ENCODE results near the gene MED27. TPM values are rescaled to one million over a fixed set of nuclear protein-coding genes. Genes with fewer than 3 reads are reported as not detected.

MED27 gene
- polyA plus RNA-seq, 1 experiment: 36.9 TPM

GRCh38 chr9:132040808-132041207, 38.9 kb downstream of the MED27 start:
- ChIA-PET CTCF (interaction anchor here (0.7 to 1.3 kb wide), 3 partner anchors 14 to 227 kb away, joined by 3 to 4 read pairs (median 4); no protein-coding TSS in a partner anchor), POLR2A (no interaction called here)
- TF ChIP-seq CTCF (IDR thresholded peaks at IDR 0.05; ENCODE audit: insufficient read depth, low read depth, low read length): no peak
- no peaks in the 10 kb centered on the region for H3K27me3 ChIP-seq (ENCODE audit: control insufficient read depth, insufficient read depth, low read length)
- DNase-seq (ENCODE audit: low read depth): no peak
- H3K4me3 ChIP-seq (ENCODE audit: low read depth, low read length): no peak overlapping the region
- H3K36me3 ChIP-seq (ENCODE audit: control insufficient read depth, insufficient read depth, low read length): no peaks in the 10 kb centered on the region

GRCh38 chr9:132040246-132040645, 39.4 kb downstream of the MED27 start:
- POLR2A ChIA-PET: no interaction called here
- H3K4me3 ChIP-seq (ENCODE audit: low read depth, low read length): no peak overlapping the region
- H3K36me3 ChIP-seq (ENCODE audit: control insufficient read depth, insufficient read depth, low read length): no peaks in the 10 kb centered on the region
- no peak for DNase-seq (ENCODE audit: low read depth)
- no peaks in the 10 kb centered on the region for H3K27me3 ChIP-seq (ENCODE audit: control insufficient read depth, insufficient read depth, low read length)
- TF ChIP-seq CTCF (IDR thresholded peaks at IDR 0.05; ENCODE audit: insufficient read depth, low read depth, low read length): no peak
- CTCF ChIA-PET: interaction anchor here (0.7 to 1.6 kb wide), 5 partner anchors 9 to 228 kb away, joined by 3 to 4 read pairs (median 4); no protein-coding TSS in a partner anchor

GRCh38 chr9:132039284-132039683, 40.4 kb downstream of the MED27 start:
- Histone ChIP-seq H3K4me3 (ENCODE audit: low read depth, low read length) (no peak overlapping the region), H3K36me3 (ENCODE audit: control insufficient read depth, insufficient read depth, low read length) (no peaks in the 10 kb centered on the region), H3K27me3 (ENCODE audit: control insufficient read depth, insufficient read depth, low read length) (no peaks in the 10 kb centered on the region)
- no peak for TF ChIP-seq CTCF (IDR thresholded peaks at IDR 0.05; ENCODE audit: insufficient read depth, low read depth, low read length)
- ChIA-PET POLR2A (no interaction called here), CTCF (interaction anchor here (0.6 to 1.6 kb wide), 3 partner anchors 9 to 51 kb away, joined by 3 to 4 read pairs (median 3); no protein-coding TSS in a partner anchor)
- no peak for DNase-seq (ENCODE audit: low read depth)

GRCh38 chr9:132037458-132037857, 42.2 kb downstream of the MED27 start:
- no peak for TF ChIP-seq CTCF (IDR thresholded peaks at IDR 0.05; ENCODE audit: insufficient read depth, low read depth, low read length)
- H3K27me3 ChIP-seq (ENCODE audit: control insufficient read depth, insufficient read depth, low read length): no peaks in the 10 kb centered on the region
- CTCF ChIA-PET: no interaction called here
- H3K4me3 ChIP-seq (ENCODE audit: low read depth, low read length): no peak overlapping the region
- POLR2A ChIA-PET: no interaction called here
- H3K36me3 ChIP-seq (ENCODE audit: control insufficient read depth, insufficient read depth, low read length): no peaks in the 10 kb centered on the region
- no peak for DNase-seq (ENCODE audit: low read depth)

GRCh38 chr9:132036521-132036920, 43.1 kb downstream of the MED27 start:
- no peak for DNase-seq (ENCODE audit: low read depth)
- Histone ChIP-seq H3K4me3 (ENCODE audit: low read depth, low read length) (no peak overlapping the region), H3K27me3 (ENCODE audit: control insufficient read depth, insufficient read depth, low read length) (no peaks in the 10 kb centered on the region), H3K36me3 (ENCODE audit: control insufficient read depth, insufficient read depth, low read length) (no peaks in the 10 kb centered on the region)
- ChIA-PET CTCF (no interaction called here), POLR2A (no interaction called here)
- TF ChIP-seq CTCF (IDR thresholded peaks at IDR 0.05; ENCODE audit: insufficient read depth, low read depth, low read length): no peak
